Cortex of kidney (tissue), 1 donor: ENCODE measurements around the gene ELMO3.

Experiments
- DNase-seq: peaks from one replicate; lab custom pipeline; 2025; lab: John Stamatoyannopoulos, UW

The ELMO3 gene

GRCh38 chr16:67163999-67164558 is 34.9 kb upstream of the ELMO3 start:
- no peak for DNase-seq

- no peak for DNase-seq
Measured at GRCh38 chr16:67164599-67165061, 34.3 kb upstream of the ELMO3 start, which contains the start of gene HSF4. TSS of gene HSF4 (plus strand) at chr16:67164745. CDS start at chr16:67164812, 67 bp downstream.

- no peak for DNase-seq
Measured at GRCh38 chr16:67165121-67166078, 33.5 kb upstream of the ELMO3 start.

GRCh38 chr16:67166110-67166547 is 32.8 kb upstream of the ELMO3 start:
- DNase-seq: no peak

- no peak for DNase-seq
Measured at GRCh38 chr16:67166598-67167168, 32.2 kb upstream of the ELMO3 start.

- DNase-seq: no peak
Measured at GRCh38 chr16:67167588-67167987, 31.3 kb upstream of the ELMO3 start.

- no peak for DNase-seq
Measured at GRCh38 chr16:67169011-67169451, 29.9 kb upstream of the ELMO3 start.

GRCh38 chr16:67169642-67170167 is 29.2 kb upstream of the ELMO3 start:
- DNase-seq: no peak

- DNase-seq: no peak
Measured at GRCh38 chr16:67170168-67170948, 28.6 kb upstream of the ELMO3 start, which contains the start of gene NOL3. TSS of gene NOL3 (plus strand) at chr16:67170538.

GRCh38 chr16:67170949-67171649 is 27.8 kb upstream of the ELMO3 start:
- no peak for DNase-seq

- no peak for DNase-seq
Measured at GRCh38 chr16:67173323-67173722, 25.6 kb upstream of the ELMO3 start.

GRCh38 chr16:67173808-67174705 is 24.9 kb upstream of the ELMO3 start:
- peak; percentile 38 for DNase-seq

- no peak for DNase-seq
Measured at GRCh38 chr16:67174706-67175231, 24.2 kb upstream of the ELMO3 start.

GRCh38 chr16:67176662-67177061 is 22.3 kb upstream of the ELMO3 start:
- DNase-seq: no peak

- no peak for DNase-seq
Measured at GRCh38 chr16:67177743-67178699, 20.9 kb upstream of the ELMO3 start.

GRCh38 chr16:67179421-67180080 is 19.4 kb upstream of the ELMO3 start:
- DNase-seq: no peak

- DNase-seq: no peak
Measured at GRCh38 chr16:67180166-67180565, 18.8 kb upstream of the ELMO3 start.

- DNase-seq: no peak
Measured at GRCh38 chr16:67181346-67181745, 17.6 kb upstream of the ELMO3 start.
